ENCODE results near the gene KMT2E.

- TF ChIP-seq CTCF (IDR thresholded peaks at IDR 0.05), result no peak
- TF ChIP-seq POLR2A (IDR thresholded peaks at IDR 0.05), result no peak
Observed at GRCh38 chr7:105019269-105019668, 5.3 kb downstream of the KMT2E start.
